ENCODE data around the gene SAMD5. TPM values are rescaled to one million over a fixed set of nuclear protein-coding genes. Genes with fewer than 3 reads are reported as not detected.

The SAMD5 gene
- polyA plus RNA-seq (2012; ENCODE audit: insufficient read depth, insufficient read length, low read depth) = 0.12 TPM

- Histone ChIP-seq H3K4me3 (ENCODE audit: low read depth, low read length) (peak within 1 kb of the TSS; percentile 58), H3K9me3 (no peaks in the 10 kb centered on the region), H3K4me1 (peaks cover 3% of the 10 kb centered on the region; the same call in 1 of the 2 replicates), H3K27me3 (peaks cover 43% of the 10 kb centered on the region), H3K36me3 (no peaks in the 10 kb centered on the region)
- TF ChIP-seq, protein P1, sequence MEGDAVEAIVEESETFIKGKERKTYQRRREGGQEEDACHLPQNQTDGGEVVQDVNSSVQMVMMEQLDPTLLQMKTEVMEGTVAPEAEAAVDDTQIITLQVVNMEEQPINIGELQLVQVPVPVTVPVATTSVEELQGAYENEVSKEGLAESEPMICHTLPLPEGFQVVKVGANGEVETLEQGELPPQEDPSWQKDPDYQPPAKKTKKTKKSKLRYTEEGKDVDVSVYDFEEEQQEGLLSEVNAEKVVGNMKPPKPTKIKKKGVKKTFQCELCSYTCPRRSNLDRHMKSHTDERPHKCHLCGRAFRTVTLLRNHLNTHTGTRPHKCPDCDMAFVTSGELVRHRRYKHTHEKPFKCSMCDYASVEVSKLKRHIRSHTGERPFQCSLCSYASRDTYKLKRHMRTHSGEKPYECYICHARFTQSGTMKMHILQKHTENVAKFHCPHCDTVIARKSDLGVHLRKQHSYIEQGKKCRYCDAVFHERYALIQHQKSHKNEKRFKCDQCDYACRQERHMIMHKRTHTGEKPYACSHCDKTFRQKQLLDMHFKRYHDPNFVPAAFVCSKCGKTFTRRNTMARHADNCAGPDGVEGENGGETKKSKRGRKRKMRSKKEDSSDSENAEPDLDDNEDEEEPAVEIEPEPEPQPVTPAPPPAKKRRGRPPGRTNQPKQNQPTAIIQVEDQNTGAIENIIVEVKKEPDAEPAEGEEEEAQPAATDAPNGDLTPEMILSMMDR (IDR thresholded peaks at IDR 0.05; ENCODE audit: low read depth, low read length) = no peak
- DNase-seq = peak; percentile 58
These were observed at the start of gene SAMD5 for GRCh38 chr6:147508042-147508865. TSS of gene SAMD5 (plus strand) at chr6:147508690. CDS start at chr6:147508929, 239 bp downstream.

- TF ChIP-seq, protein P1 (IDR thresholded peaks at IDR 0.05; ENCODE audit: low read depth, low read length) = no peak
- DNase-seq = no peak
These were observed 48.7 kb upstream of the SAMD5 start for GRCh38 chr6:147459780-147460179.

GRCh38 chr6:147463651-147464050 lies 44.8 kb upstream of the SAMD5 start:
- TF ChIP-seq, protein P1 (IDR thresholded peaks at IDR 0.05; ENCODE audit: low read depth, low read length) = no peak
- DNase-seq = no peak
- Histone ChIP-seq H3K27me3 (no peaks in the 10 kb centered on the region), H3K4me3 (ENCODE audit: low read depth, low read length) (no peak overlapping the region), H3K4me1 (no peaks in the 10 kb centered on the region), H3K9me3 (no peaks in the 10 kb centered on the region), H3K36me3 (no peaks in the 10 kb centered on the region)

More at GRCh38 chr6:147459780-147460179, 48.7 kb upstream of the SAMD5 start:
- Histone ChIP-seq H3K4me1 (no peaks in the 10 kb centered on the region), H3K27me3 (no peaks in the 10 kb centered on the region), H3K9me3 (no peaks in the 10 kb centered on the region), H3K36me3 (no peaks in the 10 kb centered on the region), H3K4me3 (ENCODE audit: low read depth, low read length) (no peak overlapping the region)

- TF ChIP-seq, protein P1 (IDR thresholded peaks at IDR 0.05; ENCODE audit: low read depth, low read length) = no peak
- Histone ChIP-seq H3K27me3 (no peaks in the 10 kb centered on the region), H3K4me1 (no peaks in the 10 kb centered on the region), H3K4me3 (ENCODE audit: low read depth, low read length) (no peak overlapping the region), H3K36me3 (no peaks in the 10 kb centered on the region), H3K9me3 (no peaks in the 10 kb centered on the region)
- no peak for DNase-seq
These were observed 41.1 kb upstream of the SAMD5 start for GRCh38 chr6:147467428-147467827.

GRCh38 chr6:147467886-147468285 lies 40.6 kb upstream of the SAMD5 start:
- no peak for DNase-seq
- TF ChIP-seq, protein P1 (IDR thresholded peaks at IDR 0.05; ENCODE audit: low read depth, low read length) = no peak
- H3K27me3 ChIP-seq = no peaks in the 10 kb centered on the region

GRCh38 chr6:147468634-147469033 lies 39.9 kb upstream of the SAMD5 start:
- H3K9me3 ChIP-seq = no peaks in the 10 kb centered on the region
- DNase-seq = no peak

More at GRCh38 chr6:147467886-147468285, 40.6 kb upstream of the SAMD5 start:
- no peaks in the 10 kb centered on the region for H3K9me3 ChIP-seq
- H3K4me1 ChIP-seq = no peaks in the 10 kb centered on the region
- H3K36me3 ChIP-seq = no peaks in the 10 kb centered on the region
- H3K4me3 ChIP-seq (ENCODE audit: low read depth, low read length) = no peak overlapping the region

More at GRCh38 chr6:147468634-147469033, 39.9 kb upstream of the SAMD5 start:
- H3K27me3 ChIP-seq = no peaks in the 10 kb centered on the region
- no peaks in the 10 kb centered on the region for H3K4me1 ChIP-seq
- no peak overlapping the region for H3K4me3 ChIP-seq (ENCODE audit: low read depth, low read length)
- TF ChIP-seq, protein P1 (IDR thresholded peaks at IDR 0.05; ENCODE audit: low read depth, low read length) = peak; percentile 9; the same call in 1 of the 2 replicates
- H3K36me3 ChIP-seq = no peaks in the 10 kb centered on the region
